Adipocyte (in vitro differentiated cells): ENCODE data around the gene PLCD3.

Experiments used
- DNase-seq: peaks from one replicate; pipeline ENCODE4 v3.0.0-alpha.2; 2015; ENCODE audit warnings: low read depth
- H3K27me3 ChIP-seq: replicated peaks from 2 replicates; pipeline ENCODE4 v1.7.0; 2013; ENCODE audit warnings: mild to moderate bottlenecking, low read length, moderate library complexity; ENCODE audit not compliant: control insufficient read depth, insufficient read depth
- H3K36me3 ChIP-seq: 2 replicates; pipeline ENCODE4 v1.7.0; 2013; ENCODE audit warnings: low read length, mild to moderate bottlenecking, moderate library complexity; ENCODE audit not compliant: control insufficient read depth, insufficient read depth, severe bottlenecking
- H3K4me1 ChIP-seq: 2 replicates; pipeline ENCODE4 v1.7.0; 2013; ENCODE audit warnings: mild to moderate bottlenecking, low read length, moderate library complexity; ENCODE audit not compliant: control insufficient read depth, insufficient read depth
- H3K4me3 ChIP-seq: 2 replicates; pipeline ENCODE4 v1.7.0; 2013; ENCODE audit warnings: mild to moderate bottlenecking, low read length, moderate library complexity
- H3K9ac ChIP-seq: 2 replicates; pipeline ENCODE4 v1.7.0; 2013; ENCODE audit warnings: mild to moderate bottlenecking, low read length, moderate library complexity
- H3K9me3 ChIP-seq: 2 replicates; pipeline ENCODE4 v1.7.0; 2013; ENCODE audit warnings: mild to moderate bottlenecking, low read length, moderate library complexity; ENCODE audit not compliant: control insufficient read depth

The PLCD3 gene

DNA sequence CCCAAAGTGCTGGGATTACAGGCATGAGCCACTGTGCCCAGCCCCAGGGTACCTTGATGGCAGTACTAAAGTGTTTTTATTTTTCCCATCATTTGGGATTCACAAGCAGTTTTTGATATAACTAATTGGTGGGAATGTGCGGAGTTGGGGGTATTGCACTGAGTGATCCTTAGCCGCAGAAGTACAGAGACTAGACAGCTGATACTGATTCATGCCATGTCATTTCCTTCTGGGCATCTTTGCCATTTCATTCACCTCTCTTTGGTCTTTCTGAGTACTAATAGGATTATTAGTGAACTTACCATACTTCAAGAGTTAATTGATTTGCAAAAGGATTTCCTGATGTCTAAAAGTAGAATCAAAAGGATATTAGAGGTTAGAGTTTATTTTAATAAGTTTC, 61.5 kb downstream of the PLCD3 start:
- H3K9me3 ChIP-seq = no peaks in the 10 kb centered on the region

DNA sequence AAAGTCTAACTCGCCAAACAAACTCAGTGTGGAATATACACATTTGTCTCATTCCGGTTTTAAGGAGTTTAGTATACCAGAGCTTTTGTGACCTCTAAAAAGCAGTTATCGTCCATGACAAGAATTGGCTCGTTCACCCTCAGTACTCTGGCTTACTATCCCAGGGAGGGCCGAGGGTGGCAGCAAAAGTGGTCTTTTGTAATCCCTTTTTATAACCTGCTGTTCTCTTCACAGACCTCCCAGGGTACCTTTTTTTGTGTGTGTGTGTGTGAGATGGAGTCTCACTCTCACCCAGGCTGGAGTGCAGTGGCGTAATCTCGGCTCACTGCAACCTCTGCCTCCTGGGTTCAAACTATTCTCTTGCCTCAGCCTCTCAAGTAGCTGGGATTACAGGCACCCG, 62.3 kb downstream of the PLCD3 start:
- Histone ChIP-seq H3K36me3 (peaks cover 40% of the 10 kb centered on the region), H3K4me1 (peaks cover 41% of the 10 kb centered on the region), H3K27me3 (no peaks in the 10 kb centered on the region), H3K4me3 (no peak overlapping the region), H3K9ac (no peak overlapping the region), H3K9me3 (no peaks in the 10 kb centered on the region)
- DNase-seq = no peak

More for the DNA sequence above, 61.5 kb downstream of the PLCD3 start:
- Histone ChIP-seq H3K4me1 (peaks cover 38% of the 10 kb centered on the region), H3K36me3 (peaks cover 41% of the 10 kb centered on the region), H3K9ac (no peak overlapping the region), H3K27me3 (no peaks in the 10 kb centered on the region), H3K4me3 (no peak overlapping the region)
- no peak for DNase-seq

DNA sequence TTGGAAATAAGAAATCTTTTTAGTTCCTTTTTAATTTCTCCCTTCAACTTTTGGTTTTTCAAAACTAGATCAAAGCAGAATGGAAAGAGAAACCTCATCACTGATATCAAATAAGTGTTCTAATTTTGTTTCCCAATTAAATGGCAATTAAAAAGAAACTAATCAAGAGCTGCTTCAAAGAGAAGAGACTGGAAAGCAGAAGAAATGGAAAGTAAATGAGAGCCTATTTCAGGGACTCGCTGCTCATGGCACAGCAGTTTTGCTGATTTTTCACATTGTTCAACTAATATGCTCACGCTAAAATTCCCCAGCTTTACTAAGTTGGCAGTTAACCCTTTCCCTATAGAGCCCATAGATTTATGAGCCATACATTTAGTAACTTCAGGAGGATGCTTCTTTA, 64.7 kb downstream of the PLCD3 start:
- Histone ChIP-seq H3K4me1 (peaks cover 30% of the 10 kb centered on the region), H3K4me3 (no peak overlapping the region), H3K27me3 (no peaks in the 10 kb centered on the region), H3K9ac (peak overlapping the region; percentile 27), H3K36me3 (peaks cover 28% of the 10 kb centered on the region), H3K9me3 (no peaks in the 10 kb centered on the region)
- no peak for DNase-seq

DNA sequence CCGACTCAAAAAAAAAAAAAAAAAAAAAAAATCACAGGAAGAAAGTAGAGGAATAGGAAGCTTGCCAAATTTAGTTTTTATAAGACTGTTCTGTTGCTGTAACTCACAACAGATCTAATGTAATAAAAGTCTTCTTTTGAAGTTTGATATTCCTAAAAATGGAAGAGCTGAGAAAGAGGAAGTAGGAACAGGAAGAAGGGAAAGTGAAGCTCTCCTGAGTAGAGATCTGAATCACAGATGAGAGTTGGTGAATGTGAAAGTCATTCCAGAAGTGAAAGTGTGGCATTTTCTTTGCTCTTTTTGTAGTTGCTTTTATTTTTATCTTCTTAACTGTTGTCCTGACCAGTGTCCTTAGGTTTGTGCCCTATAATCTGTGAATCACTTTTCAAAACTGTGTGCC, 69.1 kb downstream of the PLCD3 start:
- H3K9me3 ChIP-seq = no peaks in the 10 kb centered on the region
- peak overlapping the region; percentile 3 for H3K4me3 ChIP-seq
- DNase-seq = no peak
- H3K4me1 ChIP-seq = peaks cover 47% of the 10 kb centered on the region
- no peaks in the 10 kb centered on the region for H3K27me3 ChIP-seq
- H3K36me3 ChIP-seq = peaks cover 8% of the 10 kb centered on the region
- peak overlapping the region; percentile 40 for H3K9ac ChIP-seq

DNA sequence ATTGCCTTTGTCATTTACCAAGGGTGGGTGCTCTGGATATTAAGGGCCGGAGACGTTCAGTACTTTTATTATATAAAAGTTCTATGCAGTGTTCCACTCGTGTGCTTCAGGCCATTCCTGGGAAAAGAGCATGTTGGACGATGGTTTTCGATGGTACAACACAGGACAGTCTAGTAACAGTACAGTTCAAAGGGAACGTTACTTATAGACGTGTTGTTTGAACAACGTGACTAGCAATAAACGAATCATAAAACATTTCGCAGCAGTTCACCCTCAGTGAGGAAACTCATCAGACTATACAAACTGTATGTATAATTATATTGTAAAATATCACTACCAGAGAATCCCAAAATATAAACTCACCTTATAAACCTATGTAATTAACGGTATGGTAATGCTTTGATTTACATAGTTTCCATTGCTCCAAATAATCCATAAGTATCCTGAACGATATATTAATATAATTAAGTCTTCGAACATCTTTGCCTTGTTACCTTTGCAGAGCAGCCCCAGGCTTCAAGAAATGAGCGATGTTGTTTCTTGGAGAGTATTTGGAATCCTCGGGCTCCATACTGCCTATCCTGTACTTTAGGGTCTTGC, 70.6 kb downstream of the PLCD3 start:
- Histone ChIP-seq H3K4me3 (peak overlapping the region; percentile 95), H3K36me3 (peaks cover 3% of the 10 kb centered on the region), H3K9me3 (no peaks in the 10 kb centered on the region), H3K9ac (peak overlapping the region; percentile 95), H3K27me3 (no peaks in the 10 kb centered on the region), H3K4me1 (peaks cover 34% of the 10 kb centered on the region)
- no peak for DNase-seq

DNA sequence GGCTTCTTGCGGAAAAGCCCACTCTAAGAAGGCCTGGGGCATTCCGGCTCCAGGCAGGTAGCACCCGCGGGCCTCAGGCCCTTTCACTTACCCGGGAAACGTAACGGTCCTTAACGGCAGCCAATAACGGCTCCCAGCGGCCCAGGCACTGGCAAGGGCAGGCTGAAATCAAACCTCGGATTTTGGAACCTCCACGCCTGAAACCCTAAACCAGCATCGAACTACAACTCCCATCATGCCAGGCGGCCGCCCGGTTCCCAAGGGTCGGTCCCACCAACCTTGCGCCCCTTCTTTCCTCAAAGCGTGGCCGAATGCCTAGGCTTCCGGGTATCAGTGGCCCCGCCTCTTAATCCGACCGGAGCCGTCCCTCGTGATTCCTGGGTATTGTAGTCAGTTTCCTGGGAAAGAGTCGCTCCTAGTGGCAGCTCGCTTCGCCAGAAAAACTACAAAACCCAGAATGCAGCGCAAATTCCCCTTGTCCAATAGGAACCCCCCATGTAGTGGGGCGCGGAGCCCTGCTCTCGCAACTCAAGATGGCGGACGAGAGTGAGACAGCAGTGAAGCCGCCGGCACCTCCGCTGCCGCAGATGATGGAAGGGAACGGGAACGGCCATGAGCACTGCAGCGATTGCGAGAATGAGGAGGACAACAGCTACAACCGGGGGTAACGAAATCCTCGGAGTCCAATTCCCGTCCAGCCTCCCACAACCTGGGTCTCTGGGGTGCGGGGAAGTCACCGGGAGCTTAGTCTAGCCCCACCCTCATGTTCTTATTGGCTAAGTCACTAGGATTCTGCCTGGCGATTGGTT, 71.3 kb downstream of the PLCD3 start, which contains the start of gene NMT1:
Gene NMT1 (plus strand): TSS at position 521 of the 809 bp plus-strand sequence. CDS start 13 bp downstream, at position 534.
- Histone ChIP-seq H3K4me1 (peaks cover 32% of the 10 kb centered on the region), H3K9ac (peak within 1 kb of the TSS; percentile 95), H3K36me3 (peaks cover 3% of the 10 kb centered on the region), H3K27me3 (no peaks in the 10 kb centered on the region), H3K4me3 (peak within 1 kb of the TSS; percentile 95), H3K9me3 (no peaks in the 10 kb centered on the region)
- peak; percentile 100 for DNase-seq

DNA sequence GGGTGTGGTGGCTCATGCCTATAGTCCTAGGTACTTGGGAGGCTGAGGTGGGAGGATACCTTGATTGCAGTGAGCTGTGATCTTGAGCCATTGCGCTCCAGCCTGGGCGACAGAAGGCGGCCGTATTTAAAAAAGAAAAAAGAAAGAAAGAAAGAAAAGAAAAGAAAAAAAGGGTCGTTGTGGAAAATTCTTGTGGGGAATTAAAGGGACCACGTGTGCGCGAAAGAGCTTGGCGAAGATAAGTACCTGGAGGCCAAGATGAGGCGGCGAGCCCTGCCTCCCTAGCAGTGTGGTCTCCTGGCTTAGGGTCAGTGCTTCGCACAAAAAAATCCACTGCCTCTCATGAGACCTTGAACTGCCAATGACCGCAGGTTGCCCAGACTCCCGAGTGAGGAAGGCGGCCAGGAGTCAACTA, 71.9 kb downstream of the PLCD3 start:
- Histone ChIP-seq H3K36me3 (peaks cover 3% of the 10 kb centered on the region), H3K4me1 (peaks cover 27% of the 10 kb centered on the region), H3K9ac (peak overlapping the region; percentile 95)

More for the DNA sequence above, 71.9 kb downstream of the PLCD3 start:
- Histone ChIP-seq H3K4me3 (peak overlapping the region; percentile 95), H3K27me3 (no peaks in the 10 kb centered on the region), H3K9me3 (no peaks in the 10 kb centered on the region)
- no peak for DNase-seq
